ENCODE results near the gene MTA1. TPM values are rescaled to one million over a fixed set of nuclear protein-coding genes. Genes with fewer than 3 reads are reported as not detected.

The MTA1 gene
- total RNA-seq, 1 donor from 2014 or later, result 118 TPM

- no peak overlapping the region for H3K4me3 ChIP-seq
- no peak for DNase-seq (ENCODE audit: low spot score in 2 of 2)
- no peak for TF ChIP-seq CTCF (IDR thresholded peaks at IDR 0.05)
- peak overlapping the region in 1 of 2 donors; percentile 28 for H3K27ac ChIP-seq
- H3K36me3 ChIP-seq, result peaks cover 2 to 9% of the 10 kb centered on the region in 2 donors
- no peaks in the 10 kb centered on the region for H3K27me3 ChIP-seq
- intact Hi-C loops (cut with DNase I), result no loop called here
- H3K9me3 ChIP-seq, result no peaks in the 10 kb centered on the region
- peaks cover 10 to 22% of the 10 kb centered on the region in 2 donors for H3K4me1 ChIP-seq
These were observed 3.3 kb downstream of the MTA1 start for GRCh38 chr14:105422695-105423487.

GRCh38 chr14:105423488-105424195 is 4.0 kb downstream of the MTA1 start:
- no peaks in the 10 kb centered on the region for H3K9me3 ChIP-seq
- H3K27me3 ChIP-seq, result no peaks in the 10 kb centered on the region
- intact Hi-C loops (cut with DNase I), result no loop called here
- peaks cover 2 to 9% of the 10 kb centered on the region in 2 donors for H3K36me3 ChIP-seq
- no peak overlapping the region for H3K27ac ChIP-seq
- TF ChIP-seq CTCF (IDR thresholded peaks at IDR 0.05), result no peak
- DNase-seq (ENCODE audit: low spot score in 2 of 2), result no peak
- peaks cover 10 to 22% of the 10 kb centered on the region in 2 donors for H3K4me1 ChIP-seq
- H3K4me3 ChIP-seq, result no peak overlapping the region

- intact Hi-C loops (cut with DNase I), result no loop called here
- no peak for DNase-seq (ENCODE audit: low spot score in 2 of 2)
- TF ChIP-seq CTCF (IDR thresholded peaks at IDR 0.05), result no peak
- Histone ChIP-seq H3K4me3 (no peak overlapping the region), H3K4me1 (peaks cover 10 to 14% of the 10 kb centered on the region in 2 donors), H3K9me3 (no peaks in the 10 kb centered on the region), H3K27me3 (no peaks in the 10 kb centered on the region), H3K27ac (no peak overlapping the region), H3K36me3 (peaks cover 2 to 9% of the 10 kb centered on the region in 2 donors)
These were observed 5.2 kb downstream of the MTA1 start for GRCh38 chr14:105424861-105425260.

- Histone ChIP-seq H3K27ac (no peak overlapping the region), H3K9me3 (no peaks in the 10 kb centered on the region), H3K27me3 (no peaks in the 10 kb centered on the region), H3K4me3 (no peak overlapping the region), H3K4me1 (peaks cover 4 to 20% of the 10 kb centered on the region in 2 donors), H3K36me3 (peaks cover 2 to 9% of the 10 kb centered on the region in 2 donors)
- no peak for DNase-seq (ENCODE audit: low spot score in 2 of 2)
- intact Hi-C loops (cut with DNase I), result no loop called here
- TF ChIP-seq CTCF (IDR thresholded peaks at IDR 0.05), result no peak
These were observed 6.2 kb downstream of the MTA1 start for GRCh38 chr14:105425823-105426247.

- Histone ChIP-seq H3K4me3 (no peak overlapping the region), H3K9me3 (no peaks in the 10 kb centered on the region), H3K27me3 (no peaks in the 10 kb centered on the region), H3K4me1 (peaks cover 0 to 12% of the 10 kb centered on the region in 2 donors), H3K36me3 (peaks cover 2 to 9% of the 10 kb centered on the region in 2 donors), H3K27ac (no peak overlapping the region)
- no peak for DNase-seq (ENCODE audit: low spot score in 2 of 2)
- intact Hi-C loops (cut with DNase I), result no loop called here
- no peak for TF ChIP-seq CTCF (IDR thresholded peaks at IDR 0.05)
These were observed 6.9 kb downstream of the MTA1 start for GRCh38 chr14:105426416-105427130.
